SKM-1 treated with dmso at 0.1 percent for 144 hours (cell line): ENCODE results near the gene MORN5.

ENCODE experiments used
- DNase-seq: peaks from one replicate; lab custom pipeline; 2025; ENCODE audit not compliant: unreplicated experiment; lab: John Stamatoyannopoulos, UW

Gene MORN5

GRCh38 chr9:122213589-122214413, 54.1 kb downstream of the MORN5 start:
- DNase-seq: peak; percentile 47

- DNase-seq: no peak
Observed at GRCh38 chr9:122214507-122214906, 54.8 kb downstream of the MORN5 start.

GRCh38 chr9:122215663-122216062, 56.0 kb downstream of the MORN5 start:
- no peak for DNase-seq

- DNase-seq: no peak
Observed at GRCh38 chr9:122216138-122216797, 56.6 kb downstream of the MORN5 start.

- no peak for DNase-seq
Observed at GRCh38 chr9:122216798-122217418, 57.2 kb downstream of the MORN5 start.

- DNase-seq: no peak
Observed at GRCh38 chr9:122217640-122218039, 57.9 kb downstream of the MORN5 start.

- no peak for DNase-seq
Observed at GRCh38 chr9:122218071-122218934, 58.6 kb downstream of the MORN5 start.

GRCh38 chr9:122218935-122219855, 59.5 kb downstream of the MORN5 start:
- DNase-seq: no peak

GRCh38 chr9:122219856-122220672, 60.4 kb downstream of the MORN5 start:
- DNase-seq: no peak

GRCh38 chr9:122220673-122221182, 61.0 kb downstream of the MORN5 start:
- no peak for DNase-seq

GRCh38 chr9:122221183-122221811, 61.6 kb downstream of the MORN5 start:
- no peak for DNase-seq

GRCh38 chr9:122222791-122223190, 63.1 kb downstream of the MORN5 start:
- DNase-seq: no peak

GRCh38 chr9:122223435-122223834, 63.7 kb downstream of the MORN5 start:
- no peak for DNase-seq

GRCh38 chr9:122225312-122226141, 65.8 kb downstream of the MORN5 start:
- no peak for DNase-seq

GRCh38 chr9:122226142-122226757, 66.5 kb downstream of the MORN5 start:
- no peak for DNase-seq

GRCh38 chr9:122226758-122227574, 67.3 kb downstream of the MORN5 start:
- DNase-seq: no peak
